Eye (tissue), 1 donor: ENCODE measurements around the gene SUMO4.

Source experiments
- DNase-seq: peaks from one replicate; pipeline ENCODE4 v3.0.0-alpha.2; 2015

The SUMO4 gene

GRCh38 chr6:149400050-149400449 lies at the start of gene SUMO4:
Gene SUMO4 (plus strand): TSS chr6:149400262. CDS start chr6:149400392, 130 bp downstream.
- no peak for DNase-seq

GRCh38 chr6:149354009-149354408 lies 46.1 kb upstream of the SUMO4 start:
- no peak for DNase-seq

GRCh38 chr6:149356081-149356750 lies 43.8 kb upstream of the SUMO4 start:
- no peak for DNase-seq

- DNase-seq = no peak
Observed at GRCh38 chr6:149357726-149358538, 42.1 kb upstream of the SUMO4 start.

GRCh38 chr6:149359440-149359839 lies 40.6 kb upstream of the SUMO4 start:
- no peak for DNase-seq

GRCh38 chr6:149360536-149360935 lies 39.5 kb upstream of the SUMO4 start:
- DNase-seq = no peak

- DNase-seq = no peak
Observed at GRCh38 chr6:149362289-149362688, 37.8 kb upstream of the SUMO4 start.

- no peak for DNase-seq
Observed at GRCh38 chr6:149363154-149363553, 36.9 kb upstream of the SUMO4 start.

GRCh38 chr6:149364557-149364956 lies 35.5 kb upstream of the SUMO4 start:
- no peak for DNase-seq

- DNase-seq = no peak
Observed at GRCh38 chr6:149365197-149365596, 34.9 kb upstream of the SUMO4 start.

- no peak for DNase-seq
Observed at GRCh38 chr6:149366267-149366921, 33.7 kb upstream of the SUMO4 start.

- no peak for DNase-seq
Observed at GRCh38 chr6:149368065-149368464, 32.0 kb upstream of the SUMO4 start.

GRCh38 chr6:149371154-149371553 lies 28.9 kb upstream of the SUMO4 start:
- DNase-seq = no peak

GRCh38 chr6:149372062-149372461 lies 28.0 kb upstream of the SUMO4 start:
- no peak for DNase-seq

- DNase-seq = no peak
Observed at GRCh38 chr6:149373511-149373910, 26.6 kb upstream of the SUMO4 start.

GRCh38 chr6:149379977-149380376 lies 20.1 kb upstream of the SUMO4 start:
- DNase-seq = no peak

GRCh38 chr6:149380523-149380922 lies 19.5 kb upstream of the SUMO4 start:
- DNase-seq = no peak

- DNase-seq = no peak
Observed at GRCh38 chr6:149383371-149383770, 16.7 kb upstream of the SUMO4 start.

GRCh38 chr6:149384464-149384863 lies 15.6 kb upstream of the SUMO4 start:
- DNase-seq = no peak

GRCh38 chr6:149385998-149386646 lies 13.9 kb upstream of the SUMO4 start:
- DNase-seq = no peak

GRCh38 chr6:149387779-149388512 lies 12.1 kb upstream of the SUMO4 start:
- no peak for DNase-seq

GRCh38 chr6:149389509-149390297 lies 10.4 kb upstream of the SUMO4 start:
- no peak for DNase-seq
